Activated naive CD4-positive, alpha-beta T cell treated with anti-CD3 and anti-CD28 coated beads for 36 hours (primary cell): ENCODE data around the gene TMEM259. TPM values are rescaled to one million over a fixed set of nuclear protein-coding genes. Genes with fewer than 3 reads are reported as not detected.

Experiments used
- CTCF ChIA-PET: fragments of 350-600 bp; sonication (Branson Sonifier 250); formaldehyde crosslinking; loops from one replicate; lab custom pipeline; 2021; ENCODE audit warnings: antibody characterized with exemption; lab: Charles Lee
- DNase-seq: peaks from one replicate; pipeline ENCODE4 v3.0.0-alpha.2; 2020
- H3K27ac Mint-ChIP-seq: one replicate; pipeline ENCODE4 v1.8.0; 2021; ENCODE audit warnings: mild to moderate bottlenecking, mixed read lengths
- H3K27me3 Mint-ChIP-seq: one replicate; pipeline ENCODE4 v1.8.0; 2021; ENCODE audit warnings: low read depth, mixed read lengths
- H3K36me3 Mint-ChIP-seq: one replicate; pipeline ENCODE4 v1.8.0; 2021; ENCODE audit warnings: low read depth, mixed read lengths
- H3K4me1 Mint-ChIP-seq: one replicate; pipeline ENCODE4 v1.8.0; 2021; ENCODE audit warnings: low read depth, mixed read lengths
- H3K4me3 Mint-ChIP-seq: one replicate; pipeline ENCODE4 v1.8.0; 2021; ENCODE audit warnings: mild to moderate bottlenecking, moderate library complexity, mixed read lengths
- H3K9me3 Mint-ChIP-seq: one replicate; pipeline ENCODE4 v1.8.0; 2021; ENCODE audit warnings: mixed read lengths
- intact Hi-C: fragments of 100-400 bp; cut with micrococcal nuclease; formaldehyde crosslinking; loops from one replicate; pipeline ENCODE4 v1.15.1; 2023
- total RNA-seq, 2 experiments: library from RNA; stranded (reverse); gene quantifications; one replicate each; pipeline ENCODE4 v1.2.3, GENCODE V29; 2021

Gene TMEM259
- total RNA-seq, 2 experiments from 2014 or later, result 105 to 109 TPM

DNA sequence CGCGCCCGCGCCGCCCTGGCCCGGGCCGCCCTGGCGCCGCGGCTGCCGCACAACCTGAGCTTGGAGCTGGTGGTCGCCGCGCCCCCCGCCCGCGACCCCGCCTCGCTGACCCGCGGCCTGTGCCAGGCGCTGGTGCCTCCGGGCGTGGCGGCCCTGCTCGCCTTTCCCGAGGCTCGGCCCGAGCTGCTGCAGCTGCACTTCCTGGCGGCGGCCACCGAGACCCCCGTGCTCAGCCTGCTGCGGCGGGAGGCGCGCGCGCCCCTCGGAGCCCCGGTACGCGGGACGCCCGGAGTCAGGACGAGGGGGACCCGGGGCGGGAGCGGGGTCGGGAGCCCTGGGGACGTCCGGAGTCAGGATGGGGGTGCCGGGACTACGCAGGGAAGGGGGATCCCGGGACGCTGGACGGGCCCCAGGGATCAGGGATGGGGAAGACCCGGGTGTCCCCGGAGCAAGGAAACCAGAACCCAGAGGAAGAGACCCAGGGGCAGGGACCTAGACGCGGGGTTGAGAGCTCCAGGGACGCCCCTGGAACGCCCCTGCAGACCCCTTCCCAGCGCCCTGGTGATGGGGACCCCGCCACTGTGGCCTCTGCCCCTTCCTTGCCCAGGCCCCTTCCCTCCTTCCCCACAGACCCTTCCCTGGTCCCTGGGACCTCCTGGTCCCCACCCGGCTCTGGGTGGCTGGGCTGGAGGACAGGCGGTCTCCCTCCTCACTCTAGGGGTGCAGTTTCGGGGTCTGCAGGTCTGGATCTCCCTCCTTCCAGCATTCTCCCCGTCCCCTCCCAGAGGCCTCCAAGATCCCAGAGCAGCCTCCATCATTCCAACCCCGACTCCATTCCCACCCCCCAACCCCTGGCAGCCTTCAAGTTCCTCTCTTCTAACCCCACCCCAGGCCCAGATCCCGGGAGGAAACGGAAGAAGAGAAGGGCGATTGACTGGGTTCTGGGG lies 20.1 kb downstream of the TMEM259 start:
- no peaks in the 10 kb centered on the region for H3K36me3 Mint-ChIP-seq
- no peak overlapping the region for H3K4me3 Mint-ChIP-seq
- DNase-seq, result no peak
- intact Hi-C loops, result loop anchor here (1.0 kb wide), 3 partner anchors 76 to 231 kb away; no protein-coding TSS in a partner anchor
- no peaks in the 10 kb centered on the region for H3K9me3 Mint-ChIP-seq
- peaks cover 29% of the 10 kb centered on the region for H3K27me3 Mint-ChIP-seq
- CTCF ChIA-PET, result interaction anchor here (0.6 to 0.9 kb wide), 2 partner anchors 85 to 167 kb away, joined by 3 to 4 read pairs; no protein-coding TSS in a partner anchor
- H3K27ac Mint-ChIP-seq, result no peak overlapping the region
- peaks cover 15% of the 10 kb centered on the region for H3K4me1 Mint-ChIP-seq

DNA sequence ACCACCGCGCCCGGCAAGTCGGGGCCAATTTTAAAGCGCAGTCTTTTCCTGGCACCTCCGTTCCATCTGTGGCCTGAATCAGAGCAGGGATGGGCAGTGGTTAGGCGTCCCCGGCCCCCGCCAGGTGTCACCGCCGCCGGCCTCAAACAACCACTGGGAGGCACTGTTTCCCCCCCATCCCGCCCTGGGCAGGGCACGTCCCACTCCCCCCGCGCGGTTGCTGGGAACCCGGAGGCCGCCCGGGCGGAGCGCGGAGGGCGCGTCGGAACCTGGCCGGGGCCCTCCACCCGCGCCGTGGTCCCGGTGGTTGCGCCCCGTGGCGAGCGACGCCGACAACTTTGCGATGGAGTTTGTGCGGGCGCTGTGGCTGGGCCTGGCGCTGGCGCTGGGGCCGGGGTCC lies 20.8 kb downstream of the TMEM259 start, which contains the start of gene GRIN3B:
Gene GRIN3B, plus strand, starts transcription at position 325 of the 400 bp plus-strand sequence. Its CDS starts 19 bp downstream, at position 344.
- peak; percentile 82 for DNase-seq
- intact Hi-C loops, result no loop called here
- Mint-ChIP-seq H3K4me3 (peak within 1 kb of the TSS; percentile 34), H3K27ac (no peak within 1 kb of the TSS), H3K9me3 (no peaks in the 10 kb centered on the region), H3K36me3 (no peaks in the 10 kb centered on the region), H3K4me1 (peaks cover 15% of the 10 kb centered on the region), H3K27me3 (peaks cover 29% of the 10 kb centered on the region)
- CTCF ChIA-PET, result no interaction called here

DNA sequence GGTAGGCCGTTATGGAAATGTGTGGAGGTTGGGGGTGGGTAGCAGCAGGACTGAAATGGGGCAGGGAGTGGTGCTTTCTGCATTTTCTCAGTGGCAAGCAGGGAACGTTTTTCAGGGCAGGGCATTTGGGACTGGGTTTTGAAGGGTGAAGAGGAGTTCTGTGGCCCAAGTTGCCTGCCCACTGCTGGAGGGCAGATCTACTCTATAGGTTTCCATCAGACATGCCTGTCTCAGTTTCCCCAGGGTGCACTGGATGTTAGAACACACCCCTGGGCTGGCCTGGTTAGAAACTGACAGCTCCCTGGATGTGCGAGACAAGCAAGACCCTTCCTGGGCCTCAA lies 21.6 kb downstream of the TMEM259 start:
- Mint-ChIP-seq H3K27ac (no peak overlapping the region), H3K36me3 (no peaks in the 10 kb centered on the region), H3K4me1 (peaks cover 15% of the 10 kb centered on the region), H3K9me3 (no peaks in the 10 kb centered on the region), H3K27me3 (peaks cover 29% of the 10 kb centered on the region), H3K4me3 (peak overlapping the region; percentile 34)
- CTCF ChIA-PET, result interaction anchor here (1.0 to 1.2 kb wide), 3 partner anchors 22 to 90 kb away, joined by 3 read pairs; partner anchors contain the start of gene RNU6-2
- no peak for DNase-seq
- intact Hi-C loops, result no loop called here

DNA sequence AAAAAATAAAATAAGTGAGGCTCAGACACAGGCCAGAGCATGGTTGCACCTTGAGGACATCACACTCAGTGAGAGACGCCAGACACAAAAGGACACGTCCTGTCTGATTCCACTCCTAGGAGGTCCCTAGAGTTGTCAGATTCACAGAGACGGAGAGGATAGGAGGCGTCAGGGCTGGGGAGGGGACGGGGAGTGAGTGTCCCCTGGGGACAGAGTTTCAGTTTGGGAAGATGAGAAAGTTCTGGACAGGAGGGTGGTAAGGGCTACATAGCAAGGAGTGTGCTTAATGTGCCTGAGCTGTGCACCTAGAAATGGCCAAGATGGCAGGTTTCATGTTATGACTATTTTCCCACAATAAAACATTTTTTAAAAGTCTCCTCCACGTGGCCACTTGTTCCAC lies 22.9 kb downstream of the TMEM259 start:
- Mint-ChIP-seq H3K4me3 (no peak overlapping the region), H3K4me1 (peaks cover 15% of the 10 kb centered on the region), H3K27ac (no peak overlapping the region), H3K36me3 (peaks cover 2% of the 10 kb centered on the region), H3K9me3 (no peaks in the 10 kb centered on the region), H3K27me3 (peaks cover 29% of the 10 kb centered on the region)
- CTCF ChIA-PET, result interaction anchor here (0.7 to 1.0 kb wide), 2 partner anchors 14 to 75 kb away, joined by 3 read pairs; partner anchors contain the start of gene WDR18
- no peak for DNase-seq
- intact Hi-C loops, result no loop called here

DNA sequence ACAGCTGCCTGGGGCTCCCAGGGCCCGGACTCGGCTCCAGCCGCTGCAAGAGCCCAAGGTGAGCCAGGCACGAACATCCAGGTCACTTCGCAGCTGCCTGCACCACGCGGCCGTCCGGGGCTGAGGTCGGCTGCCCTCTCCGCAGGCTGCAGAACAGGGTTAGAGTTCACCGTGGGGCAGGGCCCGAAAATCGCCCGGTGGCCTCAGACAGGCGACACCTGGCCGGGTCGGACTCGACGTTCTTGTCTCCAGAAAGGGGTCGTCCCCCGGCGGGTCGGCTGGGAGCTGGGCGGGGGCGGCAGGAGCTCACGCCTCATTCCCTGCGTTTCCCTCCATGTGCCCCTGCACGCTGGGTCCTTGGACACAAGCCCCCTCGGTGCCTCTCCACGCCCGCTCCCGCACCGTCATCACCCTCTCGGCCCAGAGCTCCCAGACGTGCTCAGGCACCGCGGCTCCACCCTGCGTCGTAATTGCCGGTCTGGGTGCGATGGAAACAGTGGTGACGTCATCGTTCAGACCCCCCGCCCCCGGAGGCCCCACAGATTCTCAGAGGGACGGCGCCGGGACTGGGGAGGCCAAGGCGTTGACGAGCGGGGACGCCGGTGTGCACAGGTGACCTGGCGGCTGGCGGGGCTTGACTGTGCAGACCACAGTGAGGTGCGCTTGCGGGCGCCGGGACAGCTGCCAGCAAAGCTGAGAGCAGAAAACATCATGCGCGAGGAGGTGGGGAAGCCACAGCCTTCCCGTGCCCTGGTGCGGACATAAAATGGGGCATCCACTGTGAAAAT lies 24.7 kb downstream of the TMEM259 start:
- peak; percentile 75 for DNase-seq
- Mint-ChIP-seq H3K4me3 (peak overlapping the region; percentile 24), H3K27me3 (peaks cover 25% of the 10 kb centered on the region), H3K27ac (peak overlapping the region; percentile 13), H3K4me1 (peaks cover 15% of the 10 kb centered on the region), H3K9me3 (no peaks in the 10 kb centered on the region), H3K36me3 (peaks cover 7% of the 10 kb centered on the region)
- intact Hi-C loops, result no loop called here
- CTCF ChIA-PET, result interaction anchor here (0.7 to 0.9 kb wide), 2 partner anchors 140 to 262 kb away, joined by 3 read pairs; no protein-coding TSS in a partner anchor

DNA sequence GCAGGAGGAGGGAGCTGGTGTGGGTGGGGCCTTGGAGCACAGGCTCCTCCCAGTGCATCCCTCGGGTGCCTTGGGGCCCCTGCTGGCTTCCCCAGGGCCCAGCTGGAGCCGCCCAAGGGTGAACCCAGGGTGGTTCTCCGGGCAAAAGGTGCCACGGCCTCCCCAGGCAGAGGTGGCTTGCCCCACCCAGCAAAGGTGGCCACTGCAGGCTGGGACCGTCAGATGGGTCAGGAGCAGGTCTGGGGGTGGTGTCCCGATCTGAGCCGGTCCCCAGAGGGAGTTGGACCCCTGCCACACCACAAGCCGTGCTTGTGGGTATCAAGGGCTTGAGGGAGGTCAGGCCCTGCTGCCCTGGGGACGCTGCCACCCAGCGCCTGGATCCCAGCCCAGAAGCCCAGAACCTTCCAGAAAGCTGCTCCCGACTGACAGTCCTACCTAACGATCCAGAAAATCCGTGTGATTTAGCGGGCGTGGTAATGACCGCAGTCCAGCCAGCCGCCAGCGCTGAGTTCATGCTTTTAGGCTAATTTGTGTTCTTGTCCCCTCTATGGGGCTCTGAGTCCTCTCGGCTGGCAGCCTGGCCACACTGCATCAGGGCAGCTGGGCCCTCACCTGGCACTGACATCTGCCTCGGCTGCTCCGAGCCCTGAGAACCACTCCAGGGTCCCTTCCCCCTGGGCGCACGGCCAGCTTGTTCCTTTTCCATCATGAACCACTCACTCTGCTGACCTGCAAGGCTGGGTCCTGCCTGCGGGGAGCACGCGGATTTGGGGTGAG lies 25.7 kb downstream of the TMEM259 start:
- peaks cover 10% of the 10 kb centered on the region for H3K36me3 Mint-ChIP-seq
- CTCF ChIA-PET, result interaction anchor here (0.6 kb wide), 1 partner anchor 93 kb away, joined by 3 read pairs; no protein-coding TSS in a partner anchor
- no peak overlapping the region for H3K4me3 Mint-ChIP-seq
- H3K9me3 Mint-ChIP-seq, result no peaks in the 10 kb centered on the region
- no peak overlapping the region for H3K27ac Mint-ChIP-seq
- peaks cover 20% of the 10 kb centered on the region for H3K27me3 Mint-ChIP-seq
- DNase-seq, result no peak
- intact Hi-C loops, result no loop called here
- peaks cover 15% of the 10 kb centered on the region for H3K4me1 Mint-ChIP-seq

DNA sequence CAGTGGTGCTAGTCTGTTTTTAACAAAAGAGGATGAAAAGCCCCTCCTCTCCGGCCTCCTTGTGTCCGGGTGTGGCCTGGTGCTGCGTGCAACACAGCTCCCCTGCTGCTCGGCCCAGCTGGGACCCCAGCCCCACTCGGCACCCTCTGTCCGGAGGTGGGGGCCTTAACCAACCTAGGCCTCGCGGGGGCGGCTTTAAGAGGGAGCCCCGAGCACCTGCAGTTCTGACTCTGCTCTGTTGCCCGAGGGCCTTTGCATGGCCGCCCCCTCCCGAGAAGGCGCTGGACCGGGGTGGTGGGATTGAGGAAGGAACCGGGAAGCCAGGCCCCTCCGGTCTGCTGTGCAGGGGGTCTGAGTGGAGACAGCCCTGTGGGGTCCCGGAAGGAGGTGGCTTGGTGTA lies 26.4 kb downstream of the TMEM259 start:
- intact Hi-C loops, result no loop called here
- CTCF ChIA-PET, result no interaction called here
- no peaks in the 10 kb centered on the region for H3K9me3 Mint-ChIP-seq
- H3K27me3 Mint-ChIP-seq, result peaks cover 17% of the 10 kb centered on the region
- DNase-seq, result no peak
- peaks cover 10% of the 10 kb centered on the region for H3K36me3 Mint-ChIP-seq
- no peak overlapping the region for H3K27ac Mint-ChIP-seq
- H3K4me1 Mint-ChIP-seq, result peaks cover 15% of the 10 kb centered on the region
- H3K4me3 Mint-ChIP-seq, result no peak overlapping the region

DNA sequence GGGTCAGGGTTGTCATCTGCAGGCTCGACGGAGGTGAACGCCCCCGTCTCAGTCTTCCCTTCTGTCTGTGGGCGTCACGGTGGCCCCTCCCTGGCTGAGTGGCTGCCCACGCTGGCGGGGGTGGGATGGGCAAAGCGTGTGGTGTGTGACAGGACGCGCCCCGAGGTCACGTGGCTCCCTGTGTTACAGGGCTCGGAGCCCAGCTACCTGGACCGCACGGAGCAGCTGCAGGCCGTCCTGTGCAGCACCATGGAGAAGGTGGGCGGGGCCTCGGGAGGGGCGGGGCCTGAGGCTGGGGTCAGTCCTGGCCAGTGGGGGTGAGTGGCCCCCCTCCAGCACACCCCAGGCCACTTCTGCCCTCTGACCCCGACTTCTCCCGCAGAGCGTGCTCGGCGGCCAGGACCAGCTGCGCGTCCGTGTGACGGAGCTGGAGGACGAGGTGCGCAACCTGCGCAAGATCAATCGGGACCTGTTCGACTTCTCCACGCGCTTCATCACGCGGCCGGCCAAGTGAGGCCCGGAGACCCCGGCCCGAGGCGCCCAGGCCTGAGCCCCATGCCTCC lies 27.0 kb downstream of the TMEM259 start:
- CTCF ChIA-PET, result no interaction called here
- intact Hi-C loops, result no loop called here
- Mint-ChIP-seq H3K27me3 (peaks cover 11% of the 10 kb centered on the region), H3K27ac (no peak overlapping the region), H3K4me3 (no peak overlapping the region), H3K4me1 (peaks cover 10% of the 10 kb centered on the region), H3K36me3 (peaks cover 10% of the 10 kb centered on the region), H3K9me3 (no peaks in the 10 kb centered on the region)
- no peak for DNase-seq

DNA sequence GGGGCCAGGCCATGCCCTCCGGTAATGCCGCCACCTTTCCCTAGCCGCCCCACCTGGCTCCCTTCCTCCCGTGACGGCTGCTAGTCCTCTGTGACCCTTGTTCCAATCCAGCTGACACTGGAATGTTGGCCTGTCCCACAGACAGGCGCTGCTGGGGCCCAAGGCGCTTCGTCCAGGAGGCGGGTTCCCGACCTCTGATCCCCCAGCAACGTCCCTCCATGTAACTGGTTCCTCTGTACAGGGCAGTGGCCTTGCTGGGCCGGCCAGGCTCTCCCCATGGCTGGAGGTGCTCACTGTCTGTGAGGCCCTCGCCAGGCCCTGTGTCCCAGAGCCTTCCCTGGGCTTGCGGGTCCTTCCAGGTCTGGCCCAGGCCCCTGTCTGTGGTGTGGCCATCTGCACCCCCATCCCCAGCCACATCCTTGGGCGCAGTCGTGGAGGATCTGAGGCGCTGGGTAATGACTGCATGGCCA lies 27.5 kb downstream of the TMEM259 start:
- intact Hi-C loops, result no loop called here
- Mint-ChIP-seq H3K27me3 (peaks cover 7% of the 10 kb centered on the region), H3K9me3 (no peaks in the 10 kb centered on the region), H3K4me3 (no peak overlapping the region), H3K27ac (no peak overlapping the region), H3K4me1 (peaks cover 10% of the 10 kb centered on the region), H3K36me3 (peaks cover 12% of the 10 kb centered on the region)
- CTCF ChIA-PET, result no interaction called here
- no peak for DNase-seq

DNA sequence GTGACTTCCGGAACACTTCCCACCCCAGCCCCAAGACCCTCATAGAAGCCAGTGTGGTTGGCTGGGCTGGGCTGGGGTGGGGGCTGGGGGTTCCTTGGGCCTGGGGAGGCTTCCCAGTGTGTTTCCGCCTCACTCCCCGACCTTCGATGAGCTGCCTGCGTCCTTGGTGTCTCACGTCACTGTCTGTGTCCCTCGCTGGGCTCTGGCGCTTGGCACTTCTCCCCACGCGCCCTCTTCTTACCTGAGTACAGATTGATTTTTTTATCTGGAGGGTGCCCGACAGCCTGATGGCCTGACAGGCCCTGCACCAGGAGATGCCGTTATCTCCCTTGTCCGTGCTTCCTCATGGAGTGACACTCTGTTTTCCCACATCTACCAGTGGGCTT lies 28.3 kb downstream of the TMEM259 start:
- Mint-ChIP-seq H3K4me1 (peaks cover 10% of the 10 kb centered on the region), H3K27me3 (peaks cover 1% of the 10 kb centered on the region), H3K4me3 (no peak overlapping the region), H3K36me3 (peaks cover 12% of the 10 kb centered on the region), H3K9me3 (no peaks in the 10 kb centered on the region), H3K27ac (no peak overlapping the region)
- CTCF ChIA-PET, result no interaction called here
- DNase-seq, result no peak
- intact Hi-C loops, result no loop called here

DNA sequence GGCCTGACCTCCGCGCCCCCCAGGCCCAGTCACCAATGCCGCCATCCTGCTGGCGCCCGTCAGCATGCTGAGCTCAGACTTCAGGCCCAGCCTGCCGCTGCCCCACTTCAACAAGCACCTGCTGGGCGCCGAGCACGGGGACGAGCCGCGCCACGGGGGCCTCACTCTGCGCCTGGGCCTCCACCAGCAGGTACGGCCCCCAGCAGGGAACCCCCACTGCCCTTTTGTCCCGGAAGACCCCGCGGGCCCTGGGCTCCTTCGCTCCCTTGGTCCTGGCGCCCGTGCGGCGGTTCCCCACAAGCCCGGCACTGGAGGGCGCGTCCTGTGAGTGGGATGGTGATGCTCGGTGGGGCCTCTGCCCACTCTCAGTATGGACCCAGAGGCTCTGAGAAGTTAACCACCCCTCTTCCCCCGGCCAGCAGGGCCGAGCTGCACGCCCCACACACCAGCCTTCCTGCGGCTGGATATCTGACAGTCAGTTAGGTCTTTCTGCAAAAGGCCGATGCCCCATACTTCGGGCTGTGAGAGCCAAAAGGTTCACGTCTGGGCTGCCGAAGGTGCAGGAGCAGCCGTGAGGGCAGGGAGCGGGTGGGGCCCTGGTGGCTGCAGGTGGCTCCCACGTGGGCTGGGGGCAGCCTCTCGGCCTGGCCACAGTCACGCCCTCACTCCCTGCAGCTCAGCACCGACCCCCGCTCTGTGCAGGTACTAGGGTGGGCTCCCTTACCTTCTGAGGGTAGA lies 28.8 kb downstream of the TMEM259 start:
- H3K27ac Mint-ChIP-seq, result no peak overlapping the region
- H3K36me3 Mint-ChIP-seq, result peaks cover 12% of the 10 kb centered on the region
- intact Hi-C loops, result no loop called here
- peaks cover 10% of the 10 kb centered on the region for H3K4me1 Mint-ChIP-seq
- CTCF ChIA-PET, result no interaction called here
- H3K4me3 Mint-ChIP-seq, result no peak overlapping the region
- H3K27me3 Mint-ChIP-seq, result no peaks in the 10 kb centered on the region
- no peak for DNase-seq
- no peaks in the 10 kb centered on the region for H3K9me3 Mint-ChIP-seq
